Hair follicular keratinocyte (primary cell): ENCODE results near the gene CENPVL3. TPM values are rescaled to one million over a fixed set of nuclear protein-coding genes. Genes with fewer than 3 reads are reported as not detected.

ENCODE experiments used
- total RNA-seq: library from RNA; depleted of rRNA; stranded (reverse); fragments of >200 nt; gene quantifications from 2 replicates; pipeline ENCODE4 v1.2.3, GENCODE V29; 2015

Gene CENPVL3
- 0.08 TPM in 1 of 2 replicates, not detected in the other for total RNA-seq

DNA sequence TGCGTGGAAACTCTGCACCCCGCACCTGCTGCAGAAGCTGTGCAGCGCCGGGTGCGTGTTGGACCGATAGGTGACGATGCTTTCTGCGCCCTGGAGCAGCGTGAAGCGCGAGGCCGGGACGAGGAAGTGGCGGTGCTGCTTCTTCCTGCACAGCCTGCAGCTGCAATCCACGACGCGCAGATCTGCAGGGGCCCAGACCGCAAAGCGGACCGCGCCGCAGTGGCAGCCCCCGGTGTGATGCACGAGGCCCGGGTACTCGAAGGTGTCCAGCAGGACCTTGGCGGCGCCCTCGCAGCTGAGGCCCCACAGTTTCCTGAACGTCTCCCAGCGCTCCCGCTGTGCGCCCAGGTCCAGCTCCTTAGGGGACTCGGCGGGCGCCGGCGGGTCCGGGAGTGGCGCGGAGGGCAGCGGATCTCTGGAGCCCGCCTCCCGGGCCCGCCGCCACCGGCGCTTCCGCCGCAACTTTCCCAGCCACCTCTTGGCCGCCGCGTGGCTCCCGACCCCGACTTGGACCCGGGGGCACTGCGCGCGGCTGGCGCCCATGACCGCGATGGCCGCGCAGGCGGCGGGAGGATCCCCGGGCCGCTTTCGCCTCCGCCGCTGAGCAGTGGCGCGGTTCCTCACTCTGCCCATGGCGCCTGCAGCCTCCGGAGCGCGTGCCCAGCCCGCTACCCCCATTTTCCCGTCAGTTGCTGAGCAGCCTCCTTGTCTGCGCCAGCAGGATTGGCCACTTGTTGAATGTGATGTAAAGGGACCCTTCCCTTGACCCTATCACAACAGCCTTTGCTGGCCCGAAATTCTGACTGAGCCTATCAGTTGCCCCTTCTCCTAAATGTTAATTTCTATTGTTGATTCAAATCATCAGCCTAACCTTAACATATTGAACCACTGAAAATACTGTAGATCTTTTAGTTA is at the start of gene CENPVL3:
Gene CENPVL3 (minus strand): TSS at position 672 of the 915 bp plus-strand sequence. CDS start 39 bp downstream, at position 633.

Other genes starting within 250 kb of the CENPVL3 start
- 11.3 and 12.5 TPM in 2 replicates for gene NUDT11, start 122.3 kb downstream of the CENPVL3 start, total RNA-seq
- not detected in 2 replicates for gene CENPVL2, start 63.9 kb upstream of the CENPVL3 start, total RNA-seq
- not detected in 2 replicates for gene CENPVL1, start 91.6 kb upstream of the CENPVL3 start, total RNA-seq
- gene GSPT2, start 124.5 kb upstream of the CENPVL3 start, total RNA-seq, result 3.0 and 3.4 TPM in 2 replicates